Gastrocnemius medialis (tissue), 4 donors: ENCODE measurements around the gene PRC1. TPM values are rescaled to one million over a fixed set of nuclear protein-coding genes. Genes with fewer than 3 reads are reported as not detected.

Experiments
- ATAC-seq, 2 donors: fragments of 150-250 bp; one replicate each; pipeline ENCODE4 v1.9.1; 2016
- DNase-seq, 2 donors: peaks; one replicate each; pipeline ENCODE4 v3.0.0-alpha.2; 2019
- H3K27ac ChIP-seq, 4 donors: fragments of 200-600 bp; sonication (generic); 1 replicate in 1 of 4; 2 replicates in 3 of 4; pipeline ENCODE4 v1.5.1; 2016 to 2018; ENCODE audit warnings: mild to moderate bottlenecking in 2 of 4, moderate library complexity in 1 of 4
- H3K27me3 ChIP-seq, 3 donors: fragments of 200-600 bp; sonication (generic) in 2 of 3; 1 replicate in 1 of 3; 2 replicates in 2 of 3; pipeline versions ENCODE4 v1.5.1 to v1.6.0; 2016 to 2019; ENCODE audit warnings: mild to moderate bottlenecking in 1 of 3, moderate library complexity in 1 of 3
- H3K36me3 ChIP-seq, 2 donors: fragments of 200-600 bp; sonication (generic) in 1 of 2; one replicate each; pipeline ENCODE4 v1.5.1; 2017 to 2018
- H3K4me1 ChIP-seq, 2 donors: fragments of 200-600 bp; sonication (generic) in 1 of 2; one replicate each; pipeline ENCODE4 v1.5.1; 2016 to 2017; ENCODE audit warnings: mild to moderate bottlenecking in 2 of 2
- H3K4me3 ChIP-seq, 4 donors: fragments of 200-600 bp; sonication (generic) in 3 of 4; 1 replicate in 1 of 4; 2 replicates in 3 of 4; pipeline ENCODE4 v1.5.1; 2016 to 2019; ENCODE audit warnings: mild to moderate bottlenecking in 2 of 4
- H3K9me3 ChIP-seq, 3 donors: fragments of 200-600 bp; sonication (generic) in 2 of 3; 1 replicate in 1 of 3; 2 replicates in 2 of 3; pipeline ENCODE4 v1.5.1; 2016 to 2019
- CTCF ChIP-seq, 5 experiments: fragments of 450-650 bp in 3 of 5; fragments of 200-600 bp in 2 of 5; sonication (generic) in 2 of 5; IDR thresholded peaks in 4 of 5; conservative IDR thresholded peaks in 1 of 5; 1 replicate in 4 of 5; 2 replicates in 1 of 5; pipeline ENCODE4 v1.5.1; 2016 to 2019; ENCODE audit warnings: antibody characterized with exemption in 5 of 5, mild to moderate bottlenecking in 3 of 5, moderate library complexity in 3 of 5
- POLR2A ChIP-seq, 2 donors: fragments of 450-650 bp; IDR thresholded peaks; one replicate each; pipeline ENCODE4 v1.6.1; 2017; ENCODE audit warnings: antibody characterized with exemption in 2 of 2, mild to moderate bottlenecking in 2 of 2, moderate library complexity in 2 of 2
- in situ Hi-C, 4 donors: fragments of 200-750 bp; cut with MboI; loops; one replicate each; pipeline versions ENCODE4 v1.15.0 to v1.8.0; 2017; ENCODE audit warnings: low sequenced_read_pairs in 4 of 4
- intact Hi-C: fragments of 100-400 bp; cut with DNase I; formaldehyde crosslinking; loops from one replicate; pipeline ENCODE4 v1.15.1; 2023; ENCODE audit warnings: low total_unique reads
- total RNA-seq, 4 donors: library from RNA; depleted of rRNA; stranded (reverse); fragments of >200 nt; gene quantifications; one replicate each; pipeline versions ENCODE4 v1.1.0 to v1.2.3, GENCODE V29; 2016

The PRC1 gene
- total RNA-seq, 4 donors from 2014 or later, result 1.4 to 9.9 (median 4.9) TPM

- no peaks in the 10 kb centered on the region for H3K9me3 ChIP-seq
- H3K36me3 ChIP-seq, result no peaks in the 10 kb centered on the region
- no peaks in the 10 kb centered on the region for H3K27me3 ChIP-seq
- in situ Hi-C loops (no loop called here), intact Hi-C loops (no loop called here)
- ATAC-seq (no peak), DNase-seq (no peak)
- H3K4me1 ChIP-seq, result no peaks in the 10 kb centered on the region
- H3K27ac ChIP-seq, result no peak overlapping the region
- no peak for TF ChIP-seq CTCF (IDR thresholded peaks at IDR 0.05 in 4 of 5, conservative IDR thresholded peaks at IDR 0.05 in 1 of 5)
- no peak for TF ChIP-seq POLR2A (IDR thresholded peaks at IDR 0.05)
- H3K4me3 ChIP-seq, result no peak overlapping the region
These were observed 6.7 kb downstream of the PRC1 start for GRCh38 chr15:90987561-90988141.

GRCh38 chr15:90986790-90987507 is 7.4 kb downstream of the PRC1 start:
- Histone ChIP-seq H3K4me1 (no peaks in the 10 kb centered on the region), H3K4me3 (no peak overlapping the region), H3K9me3 (no peaks in the 10 kb centered on the region), H3K27me3 (no peaks in the 10 kb centered on the region), H3K27ac (no peak overlapping the region), H3K36me3 (no peaks in the 10 kb centered on the region)
- in situ Hi-C loops, result no loop called here
- no peak for ATAC-seq
- TF ChIP-seq POLR2A (IDR thresholded peaks at IDR 0.05), result no peak
- TF ChIP-seq CTCF (IDR thresholded peaks at IDR 0.05 in 4 of 5, conservative IDR thresholded peaks at IDR 0.05 in 1 of 5), result no peak
- DNase-seq, result no peak
- intact Hi-C loops, result no loop called here

DNA sequence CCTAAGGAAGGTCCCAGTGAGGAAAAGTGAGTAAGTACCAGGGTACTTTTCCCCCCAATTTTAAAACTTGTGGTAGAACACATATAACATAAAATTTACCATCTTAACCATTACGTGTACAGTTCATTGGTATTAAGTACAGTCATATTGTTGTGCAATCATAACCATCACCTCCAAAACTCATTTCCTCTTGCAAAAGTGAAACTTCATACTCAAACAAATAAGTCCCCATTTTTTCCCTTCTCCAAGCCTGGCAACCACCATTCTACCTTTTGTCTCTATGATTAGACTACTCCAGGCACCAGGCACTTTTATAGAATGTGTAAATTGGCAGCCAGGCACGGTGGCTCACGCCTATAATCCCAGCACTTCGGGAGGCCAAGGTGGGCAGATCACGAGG is 12.2 kb downstream of the PRC1 start:
- Histone ChIP-seq H3K4me1 (no peaks in the 10 kb centered on the region), H3K9me3 (no peaks in the 10 kb centered on the region), H3K4me3 (no peak overlapping the region), H3K27me3 (no peaks in the 10 kb centered on the region), H3K36me3 (no peaks in the 10 kb centered on the region), H3K27ac (no peak overlapping the region)
- TF ChIP-seq POLR2A (IDR thresholded peaks at IDR 0.05) (no peak), CTCF (IDR thresholded peaks at IDR 0.05 in 4 of 5, conservative IDR thresholded peaks at IDR 0.05 in 1 of 5) (no peak)
- in situ Hi-C loops, result no loop called here
- DNase-seq (no peak), ATAC-seq (no peak)
- intact Hi-C loops, result no loop called here

GRCh38 chr15:90981681-90982080 is 12.7 kb downstream of the PRC1 start:
- H3K4me3 ChIP-seq, result no peak overlapping the region
- H3K27ac ChIP-seq, result no peak overlapping the region
- in situ Hi-C loops (no loop called here), intact Hi-C loops (no loop called here)
- no peaks in the 10 kb centered on the region for H3K27me3 ChIP-seq
- no peak for DNase-seq
- no peaks in the 10 kb centered on the region for H3K4me1 ChIP-seq
- no peaks in the 10 kb centered on the region for H3K9me3 ChIP-seq
- TF ChIP-seq POLR2A (IDR thresholded peaks at IDR 0.05) (no peak), CTCF (IDR thresholded peaks at IDR 0.05 in 4 of 5, conservative IDR thresholded peaks at IDR 0.05 in 1 of 5) (no peak)
- ATAC-seq, result no peak
- H3K36me3 ChIP-seq, result no peaks in the 10 kb centered on the region
